Endometrial microvascular endothelial cells (primary cell): ENCODE results near the gene HOXD9. TPM values are rescaled to one million over a fixed set of nuclear protein-coding genes. Genes with fewer than 3 reads are reported as not detected.

ENCODE experiments used
- in situ Hi-C: cut with HindIII; loops from 2 replicates; pipeline ENCODE4 v1.10.0; 2017; ENCODE audit warnings: low sequenced_read_pairs, low pct_unique_long_range_greater_than_20kb; ENCODE audit errors: inconsistent ontology term
- total RNA-seq: library from RNA; depleted of rRNA; stranded (reverse); fragments of >200 nt; gene quantifications from one replicate; pipeline ENCODE4 v1.2.3, GENCODE V29; 2015; ENCODE audit errors: inconsistent ontology term

The HOXD9 gene
- total RNA-seq, 1 donor from 2014 or later, result 63.6 TPM

GRCh38 chr2:176096986-176097819, 25.3 kb upstream of the HOXD9 start:
- in situ Hi-C loops, result no loop called here

GRCh38 chr2:176097820-176098365, 24.6 kb upstream of the HOXD9 start:
- in situ Hi-C loops, result no loop called here

GRCh38 chr2:176098366-176099158, 24.0 kb upstream of the HOXD9 start:
- in situ Hi-C loops, result no loop called here

GRCh38 chr2:176099159-176099727, 23.3 kb upstream of the HOXD9 start:
- in situ Hi-C loops, result no loop called here

GRCh38 chr2:176099728-176100546, 22.6 kb upstream of the HOXD9 start, which contains the start of gene HOXD12:
Gene HOXD12 (plus strand): TSS chr2:176099795. CDS start chr2:176099802, 7 bp downstream.
- in situ Hi-C loops, result no loop called here

GRCh38 chr2:176100547-176101140, 21.9 kb upstream of the HOXD9 start:
- in situ Hi-C loops, result no loop called here

GRCh38 chr2:176101216-176101830, 21.2 kb upstream of the HOXD9 start:
- in situ Hi-C loops, result no loop called here

- in situ Hi-C loops, result no loop called here
Observed at GRCh38 chr2:176101842-176102241, 20.7 kb upstream of the HOXD9 start.

- in situ Hi-C loops, result no loop called here
Observed at GRCh38 chr2:176102309-176102866, 20.1 kb upstream of the HOXD9 start.

GRCh38 chr2:176103194-176103593, 19.3 kb upstream of the HOXD9 start:
- in situ Hi-C loops, result no loop called here

- in situ Hi-C loops, result no loop called here
Observed at GRCh38 chr2:176103742-176104315, 18.7 kb upstream of the HOXD9 start.

GRCh38 chr2:176104316-176105077, 18.0 kb upstream of the HOXD9 start:
- in situ Hi-C loops, result no loop called here

- in situ Hi-C loops, result no loop called here
Observed at GRCh38 chr2:176105078-176105729, 17.3 kb upstream of the HOXD9 start.

- in situ Hi-C loops, result no loop called here
Observed at GRCh38 chr2:176105730-176106580, 16.6 kb upstream of the HOXD9 start.
